ENCODE results near the gene PFDN5.

GRCh38 chr12:53338916-53339315 is 43.6 kb downstream of the PFDN5 start:
- TF ChIP-seq, protein P1, sequence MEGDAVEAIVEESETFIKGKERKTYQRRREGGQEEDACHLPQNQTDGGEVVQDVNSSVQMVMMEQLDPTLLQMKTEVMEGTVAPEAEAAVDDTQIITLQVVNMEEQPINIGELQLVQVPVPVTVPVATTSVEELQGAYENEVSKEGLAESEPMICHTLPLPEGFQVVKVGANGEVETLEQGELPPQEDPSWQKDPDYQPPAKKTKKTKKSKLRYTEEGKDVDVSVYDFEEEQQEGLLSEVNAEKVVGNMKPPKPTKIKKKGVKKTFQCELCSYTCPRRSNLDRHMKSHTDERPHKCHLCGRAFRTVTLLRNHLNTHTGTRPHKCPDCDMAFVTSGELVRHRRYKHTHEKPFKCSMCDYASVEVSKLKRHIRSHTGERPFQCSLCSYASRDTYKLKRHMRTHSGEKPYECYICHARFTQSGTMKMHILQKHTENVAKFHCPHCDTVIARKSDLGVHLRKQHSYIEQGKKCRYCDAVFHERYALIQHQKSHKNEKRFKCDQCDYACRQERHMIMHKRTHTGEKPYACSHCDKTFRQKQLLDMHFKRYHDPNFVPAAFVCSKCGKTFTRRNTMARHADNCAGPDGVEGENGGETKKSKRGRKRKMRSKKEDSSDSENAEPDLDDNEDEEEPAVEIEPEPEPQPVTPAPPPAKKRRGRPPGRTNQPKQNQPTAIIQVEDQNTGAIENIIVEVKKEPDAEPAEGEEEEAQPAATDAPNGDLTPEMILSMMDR (conservative IDR thresholded peaks at IDR 0.05; ENCODE audit: low read depth, low read length) = no peak
- TF ChIP-seq EZH2phosphoT487 (IDR thresholded peaks at IDR 0.05; ENCODE audit: borderline replicate concordance, low read length) (no peak), EZH2 (IDR thresholded peaks at IDR 0.05; ENCODE audit: low read length, unreplicated experiment) (no peak)

All from PC-3 (cell line).